T-cell (primary cell): Measurements from ENCODE around the gene APBA3. TPM values are rescaled to one million over a fixed set of nuclear protein-coding genes. Genes with fewer than 3 reads are reported as not detected.

Experiments used
- ATAC-seq, 4 experiments: fragments of 200-7000 bp in 3 of 4; fragments of 150-1000 bp in 1 of 4; cut with Tn5 transposase; replicated peaks in 1 of 4; 1 replicate in 3 of 4; 2 replicates in 1 of 4; pipeline ENCODE4 v1.10.0; 2021; ENCODE audit warnings: moderate library complexity in 3 of 4, mild to moderate bottlenecking in 2 of 4, moderate number of reproducible peaks in 1 of 4
- CTCF ChIA-PET, 2 donors: fragments of 300-600 bp; sonication (Branson Sonifier 250); formaldehyde crosslinking; loops; one replicate each; lab custom pipeline; 2022; ENCODE audit warnings: antibody characterized with exemption in 2 of 2; lab: Charles Lee
- POLR2A ChIA-PET, 2 donors: fragments of 300-600 bp; sonication (Branson Sonifier 250); formaldehyde crosslinking; loops; one replicate each; lab custom pipeline; 2022; ENCODE audit warnings: antibody characterized with exemption in 2 of 2; lab: Charles Lee
- DNase-seq, 35 experiments: peaks; one replicate each; pipeline versions ENCODE4 v3.0.0 to v3.0.0-alpha.2; 2013 to 2023
- H3K27ac ChIP-seq: one replicate; pipeline ENCODE4 v1.5.1; 2013; ENCODE audit warnings: low read length
- H3K27me3 ChIP-seq, 2 experiments: replicated peaks in 1 of 2; 1 replicate in 1 of 2; 2 replicates in 1 of 2; pipeline versions ENCODE4 v1.6.1 to v1.7.0; 2013; ENCODE audit warnings: low read length in 1 of 2, mixed read lengths in 1 of 2; ENCODE audit not compliant: control insufficient read depth in 2 of 2, insufficient read depth in 2 of 2; ENCODE audit errors: extremely low read depth in 1 of 2
- H3K36me3 ChIP-seq, 2 donors: 1 replicate in 1 of 2; 2 replicates in 1 of 2; pipeline versions ENCODE4 v1.6.1 to v1.7.0; 2013; ENCODE audit warnings: low read length in 1 of 2; ENCODE audit not compliant: control insufficient read depth in 2 of 2, insufficient read depth in 1 of 2; ENCODE audit errors: extremely low read depth in 1 of 2
- H3K4me1 ChIP-seq, 2 experiments: 1 replicate in 1 of 2; 2 replicates in 1 of 2; pipeline versions ENCODE4 v1.6.1 to v1.7.0; 2013; ENCODE audit warnings: low read length in 2 of 2, mixed read lengths in 1 of 2; ENCODE audit not compliant: insufficient read depth in 2 of 2, control insufficient read depth in 1 of 2; ENCODE audit errors: extremely low read depth in 1 of 2
- H3K4me3 ChIP-seq, 2 donors: 1 replicate in 1 of 2; 2 replicates in 1 of 2; pipeline versions ENCODE4 v1.5.1 to v1.7.0; 2013; ENCODE audit warnings: mild to moderate bottlenecking in 2 of 2, low read length in 1 of 2, moderate library complexity in 1 of 2; ENCODE audit not compliant: control insufficient read depth in 1 of 2; ENCODE audit errors: extremely low read depth in 1 of 2
- H3K9me3 ChIP-seq: 2 replicates; pipeline ENCODE4 v1.7.0; 2013
- H3K27ac Mint-ChIP-seq, 2 donors: one replicate each; pipeline ENCODE4 v1.8.0; 2020 to 2021; ENCODE audit warnings: mild to moderate bottlenecking in 2 of 2, mixed read lengths in 2 of 2
- H3K27me3 Mint-ChIP-seq, 2 donors: one replicate each; pipeline ENCODE4 v1.8.0; 2021 to 2022; ENCODE audit warnings: mixed read lengths in 2 of 2
- H3K36me3 Mint-ChIP-seq: one replicate; pipeline ENCODE4 v1.8.0; 2021; ENCODE audit warnings: mixed read lengths
- H3K4me1 Mint-ChIP-seq, 3 donors: one replicate each; pipeline ENCODE4 v1.8.0; 2020 to 2022; ENCODE audit warnings: mixed read lengths in 3 of 3, mild to moderate bottlenecking in 1 of 3
- H3K4me3 Mint-ChIP-seq, 3 donors: one replicate each; pipeline ENCODE4 v1.8.0; 2020 to 2022; ENCODE audit warnings: mild to moderate bottlenecking in 3 of 3, mixed read lengths in 3 of 3, moderate library complexity in 3 of 3
- H3K9me3 Mint-ChIP-seq, 3 donors: one replicate each; pipeline ENCODE4 v1.8.0; 2020 to 2022; ENCODE audit warnings: mixed read lengths in 3 of 3
- WGBS: methylation state at CpG from one replicate; pipeline ENCODE4 v1.1.5; 2013; ENCODE audit warnings: missing lambda C conversion rate; ENCODE audit not compliant: insufficient coverage; 5-methylcytosine and 5-hydroxymethylcytosine counted together
- total RNA-seq, 35 experiments: library from RNA in 6 of 35; stranded (reverse) in 6 of 35; fragments of 120-200 nt in 1 of 35; gene quantifications; one replicate each; pipeline versions ENCODE4 v1.2.1 to v1.2.4 and lab custom pipeline; 2013 to 2026

The APBA3 gene
- total RNA-seq, 5 donors from 2014 or later (not counting 1 experiment from before 2014, with no cell fraction given) = 57.3 to 99.0 (median 78.2) TPM

- H3K4me1 ChIP-seq = peaks cover 2 to 48% of the 10 kb centered on the region in 2 experiments
- H3K4me3 Mint-ChIP-seq = no peak overlapping the region
- H3K36me3 Mint-ChIP-seq = no peaks in the 10 kb centered on the region
- ChIA-PET POLR2A (no interaction called here), CTCF (no interaction called here)
- no peaks in the 10 kb centered on the region for H3K27me3 Mint-ChIP-seq
- ATAC-seq (no peak), DNase-seq (no peak)
- no peak overlapping the region for H3K4me3 ChIP-seq
- H3K36me3 ChIP-seq = no peaks in the 10 kb centered on the region
- no peaks in the 10 kb centered on the region for H3K9me3 Mint-ChIP-seq
- WGBS = 88% methylated on average over 19 of the region's 19 CpGs
- H3K9me3 ChIP-seq = no peaks in the 10 kb centered on the region
- peaks cover 2 to 43% (median 8%) of the 10 kb centered on the region in 3 donors for H3K4me1 Mint-ChIP-seq
- no peak overlapping the region for H3K27ac ChIP-seq
- no peaks in the 10 kb centered on the region for H3K27me3 ChIP-seq
- H3K27ac Mint-ChIP-seq = no peak overlapping the region
Measured at GRCh38 chr19:3807131-3807480, 45.6 kb upstream of the APBA3 start.

GRCh38 chr19:3805859-3806258 is 44.4 kb upstream of the APBA3 start:
- 95% methylated on average over 29 of the region's 29 CpGs for WGBS
- H3K27me3 Mint-ChIP-seq = no peaks in the 10 kb centered on the region
- no peaks in the 10 kb centered on the region for H3K9me3 ChIP-seq
- H3K4me3 ChIP-seq = no peak overlapping the region
- no peak overlapping the region for H3K27ac ChIP-seq
- H3K27me3 ChIP-seq = peaks cover 0 to 4% of the 10 kb centered on the region in 2 experiments
- H3K9me3 Mint-ChIP-seq = no peaks in the 10 kb centered on the region
- no peaks in the 10 kb centered on the region for H3K36me3 Mint-ChIP-seq
- no peak overlapping the region for H3K4me3 Mint-ChIP-seq
- ChIA-PET POLR2A (no interaction called here), CTCF (interaction anchor here in 1 of 2 donors (0.6 kb wide), 1 partner anchor 105 kb away, joined by 3 read pairs; no protein-coding TSS in a partner anchor)
- ATAC-seq = no peak
- H3K4me1 Mint-ChIP-seq = peaks cover 7 to 45% (median 14%) of the 10 kb centered on the region in 3 donors
- no peaks in the 10 kb centered on the region for H3K36me3 ChIP-seq
- H3K27ac Mint-ChIP-seq = no peak overlapping the region
- no peak for DNase-seq
- peaks cover 11 to 48% of the 10 kb centered on the region in 2 experiments for H3K4me1 ChIP-seq

- peaks cover 18 to 54% of the 10 kb centered on the region in 2 experiments for H3K4me1 ChIP-seq
- no peaks in the 10 kb centered on the region for H3K9me3 ChIP-seq
- ATAC-seq = no peak
- peaks cover 9 to 44% (median 17%) of the 10 kb centered on the region in 3 donors for H3K4me1 Mint-ChIP-seq
- no peak overlapping the region for H3K27ac ChIP-seq
- no peak overlapping the region for H3K4me3 ChIP-seq
- no peak overlapping the region for H3K27ac Mint-ChIP-seq
- no peaks in the 10 kb centered on the region for H3K27me3 Mint-ChIP-seq
- H3K36me3 ChIP-seq = no peaks in the 10 kb centered on the region
- no peaks in the 10 kb centered on the region for H3K9me3 Mint-ChIP-seq
- H3K4me3 Mint-ChIP-seq = no peak overlapping the region
- 97% methylated on average over 9 of the region's 13 CpGs for WGBS
- no peak for DNase-seq
- peaks cover 0 to 4% of the 10 kb centered on the region in 2 experiments for H3K27me3 ChIP-seq
- ChIA-PET POLR2A (interaction anchor here in 1 of 2 donors (0.6 kb wide), 1 partner anchor 457 kb away, joined by 3 read pairs; no protein-coding TSS in a partner anchor), CTCF (no interaction called here)
- no peaks in the 10 kb centered on the region for H3K36me3 Mint-ChIP-seq
Measured at GRCh38 chr19:3804429-3804828, 42.9 kb upstream of the APBA3 start.

GRCh38 chr19:3803986-3804385 is 42.5 kb upstream of the APBA3 start:
- H3K9me3 ChIP-seq = no peaks in the 10 kb centered on the region
- peaks cover 21 to 59% of the 10 kb centered on the region in 2 experiments for H3K4me1 ChIP-seq
- Mint-ChIP-seq H3K9me3 (no peaks in the 10 kb centered on the region), H3K4me3 (no peak overlapping the region), H3K4me1 (peaks cover 13 to 44% (median 21%) of the 10 kb centered on the region in 3 donors), H3K27me3 (no peaks in the 10 kb centered on the region), H3K27ac (peak overlapping the region; percentile 31 to 64), H3K36me3 (no peaks in the 10 kb centered on the region)
- WGBS = 86% methylated on average over 8 of the region's 10 CpGs
- DNase-seq (no peak), ATAC-seq (no peak)
- H3K27ac ChIP-seq = no peak overlapping the region
- no peaks in the 10 kb centered on the region for H3K36me3 ChIP-seq
- H3K27me3 ChIP-seq = peaks cover 0 to 4% of the 10 kb centered on the region in 2 experiments
- ChIA-PET CTCF (no interaction called here), POLR2A (interaction anchor here in 1 of 2 donors (0.6 kb wide), 1 partner anchor 456 kb away, joined by 3 read pairs; no protein-coding TSS in a partner anchor)
- H3K4me3 ChIP-seq = no peak overlapping the region

- Histone ChIP-seq H3K36me3 (no peaks in the 10 kb centered on the region), H3K9me3 (no peaks in the 10 kb centered on the region), H3K27ac (no peak overlapping the region), H3K4me3 (no peak overlapping the region), H3K27me3 (peaks cover 0 to 4% of the 10 kb centered on the region in 2 experiments), H3K4me1 (peaks cover 24 to 65% of the 10 kb centered on the region in 2 experiments)
- peaks cover 16 to 44% (median 23%) of the 10 kb centered on the region in 3 donors for H3K4me1 Mint-ChIP-seq
- no peak overlapping the region for H3K27ac Mint-ChIP-seq
- H3K4me3 Mint-ChIP-seq = no peak overlapping the region
- H3K27me3 Mint-ChIP-seq = no peaks in the 10 kb centered on the region
- CTCF ChIA-PET = no interaction called here
- ATAC-seq = no peak
- DNase-seq = no peak
- no peaks in the 10 kb centered on the region for H3K9me3 Mint-ChIP-seq
- POLR2A ChIA-PET = no interaction called here
- 100% methylated on average over 3 of the region's 24 CpGs for WGBS
- H3K36me3 Mint-ChIP-seq = no peaks in the 10 kb centered on the region
Measured at GRCh38 chr19:3803114-3803888, 41.8 kb upstream of the APBA3 start.

GRCh38 chr19:3801412-3802096 is 40.1 kb upstream of the APBA3 start:
- H3K27me3 Mint-ChIP-seq = no peaks in the 10 kb centered on the region
- H3K4me3 ChIP-seq = peak overlapping the region; percentile 38 to 66
- peaks cover 22 to 47% (median 29%) of the 10 kb centered on the region in 3 donors for H3K4me1 Mint-ChIP-seq
- H3K36me3 Mint-ChIP-seq = peaks cover 4% of the 10 kb centered on the region
- POLR2A ChIA-PET = no interaction called here
- peaks cover 3 to 5% (median 5%) of the 10 kb centered on the region in 3 donors for H3K9me3 Mint-ChIP-seq
- ATAC-seq = peak; percentile 67 to 83 (median 81)
- CTCF ChIA-PET = no interaction called here
- peak overlapping the region in 2 of 3 donors; percentile 55 to 61 for H3K4me3 Mint-ChIP-seq
- H3K4me1 ChIP-seq = peaks cover 28 to 72% of the 10 kb centered on the region in 2 experiments
- no peak overlapping the region for H3K27ac Mint-ChIP-seq
- DNase-seq = peak in 34 of 35 experiments; percentile 29 to 74 (median 57)
- H3K36me3 ChIP-seq = no peaks in the 10 kb centered on the region
- WGBS = 11% methylated on average over 30 of the region's 46 CpGs
- no peaks in the 10 kb centered on the region for H3K9me3 ChIP-seq
- no peak overlapping the region for H3K27ac ChIP-seq
- H3K27me3 ChIP-seq = peaks cover 0 to 4% of the 10 kb centered on the region in 2 experiments
